B cell (primary cell): Measurements from ENCODE around the gene IL17REL.

ENCODE experiments used
- CTCF ChIP-seq: fragments of 200-600 bp; IDR thresholded peaks from one replicate; pipeline ENCODE4 v1.8.0; 2022; ENCODE audit warnings: antibody characterized with exemption, mild to moderate bottlenecking
- EZH2 ChIP-seq: IDR thresholded peaks from 2 replicates; pipeline ENCODE4 v1.6.1; 2012; ENCODE audit warnings: borderline replicate concordance, low read depth, mild to moderate bottlenecking, moderate library complexity, low read length; ENCODE audit not compliant: insufficient read depth, poor library complexity, severe bottlenecking

GRCh38 chr22:50031189-50032091, 18.9 kb upstream of the IL17REL start:
- TF ChIP-seq CTCF (no peak), EZH2 (no peak)
